ENCODE results near the gene KIF1B.

KIF1B gene

GRCh38 chr1:10267921-10268320 is 57.6 kb downstream of the KIF1B start:
- H3K9me3 ChIP-seq (ENCODE audit: control insufficient read depth, insufficient read depth, low read depth, low read length) = no peaks in the 10 kb centered on the region
- no peaks in the 10 kb centered on the region for H3K4me1 ChIP-seq (ENCODE audit: control insufficient read depth, insufficient read depth, low read length)
- H3K27ac ChIP-seq (ENCODE audit: extremely low read depth, low read depth, low read length) = no peak overlapping the region
- ChIA-PET POLR2A (no interaction called here), CTCF (no interaction called here)
- peaks cover 26 to 68% of the 10 kb centered on the region in 2 experiments for H3K36me3 ChIP-seq (ENCODE audit: control insufficient read depth in 2 of 2, insufficient read depth in 1 of 2, low read length in 2 of 2)
- no peak overlapping the region for H3K4me3 ChIP-seq (ENCODE audit: low read depth, low read length)
- no peak for TF ChIP-seq HIC1 (tag by site-specific recombination; IDR thresholded peaks at IDR 0.05)
- no peak for TF ChIP-seq ZBTB26 (tag by site-specific recombination; optimal IDR thresholded peaks at IDR 0.05)
- TF ChIP-seq GLIS1 (tag by site-specific recombination; IDR thresholded peaks at IDR 0.05) = no peak
- TF ChIP-seq ZNF350 (tag by site-specific recombination; IDR thresholded peaks at IDR 0.05) = no peak
- no peak for TF ChIP-seq ZNF423 (tag by site-specific recombination; IDR thresholded peaks at IDR 0.05)
- no peak for TF ChIP-seq SCRT2 (tag by site-specific recombination; IDR thresholded peaks at IDR 0.05)
- TF ChIP-seq PBX3 (CRISPR knock-in tag; IDR thresholded peaks at IDR 0.05) = no peak
- TF ChIP-seq, protein P1, sequence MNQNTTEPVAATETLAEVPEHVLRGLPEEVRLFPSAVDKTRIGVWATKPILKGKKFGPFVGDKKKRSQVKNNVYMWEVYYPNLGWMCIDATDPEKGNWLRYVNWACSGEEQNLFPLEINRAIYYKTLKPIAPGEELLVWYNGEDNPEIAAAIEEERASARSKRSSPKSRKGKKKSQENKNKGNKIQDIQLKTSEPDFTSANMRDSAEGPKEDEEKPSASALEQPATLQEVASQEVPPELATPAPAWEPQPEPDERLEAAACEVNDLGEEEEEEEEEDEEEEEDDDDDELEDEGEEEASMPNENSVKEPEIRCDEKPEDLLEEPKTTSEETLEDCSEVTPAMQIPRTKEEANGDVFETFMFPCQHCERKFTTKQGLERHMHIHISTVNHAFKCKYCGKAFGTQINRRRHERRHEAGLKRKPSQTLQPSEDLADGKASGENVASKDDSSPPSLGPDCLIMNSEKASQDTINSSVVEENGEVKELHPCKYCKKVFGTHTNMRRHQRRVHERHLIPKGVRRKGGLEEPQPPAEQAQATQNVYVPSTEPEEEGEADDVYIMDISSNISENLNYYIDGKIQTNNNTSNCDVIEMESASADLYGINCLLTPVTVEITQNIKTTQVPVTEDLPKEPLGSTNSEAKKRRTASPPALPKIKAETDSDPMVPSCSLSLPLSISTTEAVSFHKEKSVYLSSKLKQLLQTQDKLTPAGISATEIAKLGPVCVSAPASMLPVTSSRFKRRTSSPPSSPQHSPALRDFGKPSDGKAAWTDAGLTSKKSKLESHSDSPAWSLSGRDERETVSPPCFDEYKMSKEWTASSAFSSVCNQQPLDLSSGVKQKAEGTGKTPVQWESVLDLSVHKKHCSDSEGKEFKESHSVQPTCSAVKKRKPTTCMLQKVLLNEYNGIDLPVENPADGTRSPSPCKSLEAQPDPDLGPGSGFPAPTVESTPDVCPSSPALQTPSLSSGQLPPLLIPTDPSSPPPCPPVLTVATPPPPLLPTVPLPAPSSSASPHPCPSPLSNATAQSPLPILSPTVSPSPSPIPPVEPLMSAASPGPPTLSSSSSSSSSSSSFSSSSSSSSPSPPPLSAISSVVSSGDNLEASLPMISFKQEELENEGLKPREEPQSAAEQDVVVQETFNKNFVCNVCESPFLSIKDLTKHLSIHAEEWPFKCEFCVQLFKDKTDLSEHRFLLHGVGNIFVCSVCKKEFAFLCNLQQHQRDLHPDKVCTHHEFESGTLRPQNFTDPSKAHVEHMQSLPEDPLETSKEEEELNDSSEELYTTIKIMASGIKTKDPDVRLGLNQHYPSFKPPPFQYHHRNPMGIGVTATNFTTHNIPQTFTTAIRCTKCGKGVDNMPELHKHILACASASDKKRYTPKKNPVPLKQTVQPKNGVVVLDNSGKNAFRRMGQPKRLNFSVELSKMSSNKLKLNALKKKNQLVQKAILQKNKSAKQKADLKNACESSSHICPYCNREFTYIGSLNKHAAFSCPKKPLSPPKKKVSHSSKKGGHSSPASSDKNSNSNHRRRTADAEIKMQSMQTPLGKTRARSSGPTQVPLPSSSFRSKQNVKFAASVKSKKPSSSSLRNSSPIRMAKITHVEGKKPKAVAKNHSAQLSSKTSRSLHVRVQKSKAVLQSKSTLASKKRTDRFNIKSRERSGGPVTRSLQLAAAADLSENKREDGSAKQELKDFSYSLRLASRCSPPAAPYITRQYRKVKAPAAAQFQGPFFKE (tag by site-specific recombination; IDR thresholded peaks at IDR 0.05; ENCODE audit: borderline replicate concordance) = no peak
- TF ChIP-seq ZNF530 (tag by site-specific recombination; IDR thresholded peaks at IDR 0.05; ENCODE audit: low read depth) = no peak
- no peak for TF ChIP-seq ZNF366 (tag by site-specific recombination; conservative IDR thresholded peaks at IDR 0.05)
- TF ChIP-seq PRDM6 (tag by site-specific recombination; IDR thresholded peaks at IDR 0.05) = no peak
- TF ChIP-seq ZNF501 (tag by site-specific recombination; IDR thresholded peaks at IDR 0.05) = no peak
- no peak for TF ChIP-seq ZNF239 (tag by site-specific recombination; IDR thresholded peaks at IDR 0.05)
- no peak for TF ChIP-seq ZNF776 (tag by site-specific recombination; IDR thresholded peaks at IDR 0.05; ENCODE audit: borderline replicate concordance)
- TF ChIP-seq ZNF664 (tag by site-specific recombination; IDR thresholded peaks at IDR 0.05) = peak; percentile 0; the same call in 1 of the 2 replicates
- TF ChIP-seq, protein P2, sequence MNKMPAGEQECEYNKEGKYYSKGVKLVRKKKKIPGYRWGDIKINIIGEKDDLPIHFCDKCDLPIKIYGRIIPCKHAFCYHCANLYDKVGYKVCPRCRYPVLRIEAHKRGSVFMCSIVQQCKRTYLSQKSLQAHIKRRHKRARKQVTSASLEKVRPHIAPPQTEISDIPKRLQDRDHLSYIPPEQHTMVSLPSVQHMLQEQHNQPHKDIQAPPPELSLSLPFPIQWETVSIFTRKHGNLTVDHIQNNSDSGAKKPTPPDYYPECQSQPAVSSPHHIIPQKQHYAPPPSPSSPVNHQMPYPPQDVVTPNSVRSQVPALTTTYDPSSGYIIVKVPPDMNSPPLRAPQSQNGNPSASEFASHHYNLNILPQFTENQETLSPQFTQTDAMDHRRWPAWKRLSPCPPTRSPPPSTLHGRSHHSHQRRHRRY (tag by site-specific recombination; IDR thresholded peaks at IDR 0.05) = no peak
- TF ChIP-seq KLF7 (tag by site-specific recombination; IDR thresholded peaks at IDR 0.05; ENCODE audit: borderline replicate concordance) = no peak
- no peak for TF ChIP-seq ZNF274 (IDR thresholded peaks at IDR 0.05; ENCODE audit: low read length)
- no peak for TF ChIP-seq ZNF274 (tag by site-specific recombination; IDR thresholded peaks at IDR 0.05; ENCODE audit: borderline replicate concordance)
- TF ChIP-seq ZNF324 (tag by site-specific recombination; IDR thresholded peaks at IDR 0.05) = no peak
- no peak for TF ChIP-seq ZNF626 (tag by site-specific recombination; IDR thresholded peaks at IDR 0.05)
- no peak for TF ChIP-seq ZNF341 (tag by site-specific recombination; IDR thresholded peaks at IDR 0.05; ENCODE audit: low read depth)
- no peak for TF ChIP-seq ZBTB17 (tag by site-specific recombination; IDR thresholded peaks at IDR 0.05)
- TF ChIP-seq KLF16 (tag by site-specific recombination; IDR thresholded peaks at IDR 0.05) = no peak
